ENCODE results near the gene BACE2.

- TF ChIP-seq EP300 (IDR thresholded peaks at IDR 0.05) (no peak), CTCF (IDR thresholded peaks at IDR 0.05) (no peak), POLR2A (IDR thresholded peaks at IDR 0.05) (no peak), POLR2AphosphoS5 (IDR thresholded peaks at IDR 0.05) (no peak)
These were observed 14.6 kb downstream of the BACE2 start for GRCh38 chr21:41182547-41182946.
